HFFc6 (cell line): Measurements from ENCODE around the gene PHRF1. TPM values are rescaled to one million over a fixed set of nuclear protein-coding genes. Genes with fewer than 3 reads are reported as not detected.
"Not testable (repeated sequence)": the region's sequence is repeated elsewhere in the genome, so short reads cannot be mapped to it uniquely, and the experiment has no call there.

ENCODE experiments used
- DNase-seq: peaks from one replicate; pipeline ENCODE4 v3.0.0-alpha.2; 2018
- H3K27ac Mint-ChIP-seq: 2 replicates; pipeline ENCODE4 v1.8.0; 2020; ENCODE audit warnings: mild to moderate bottlenecking, mixed read lengths
- H3K27me3 Mint-ChIP-seq: 2 replicates; pipeline ENCODE4 v1.8.0; 2021; ENCODE audit warnings: mild to moderate bottlenecking, moderate library complexity, mixed read lengths; ENCODE audit not compliant: insufficient read depth
- H3K36me3 Mint-ChIP-seq: 2 replicates; pipeline ENCODE4 v1.8.0; 2021; ENCODE audit warnings: low read depth, mixed read lengths
- H3K4me1 Mint-ChIP-seq: 2 replicates; pipeline ENCODE4 v1.8.0; 2020; ENCODE audit warnings: low read depth, mixed read lengths
- H3K4me3 Mint-ChIP-seq: 2 replicates; pipeline ENCODE4 v1.8.0; 2020; ENCODE audit warnings: mild to moderate bottlenecking, moderate library complexity, mixed read lengths
- H3K9me3 Mint-ChIP-seq: 2 replicates; pipeline ENCODE4 v1.8.0; 2020; ENCODE audit warnings: mild to moderate bottlenecking, mixed read lengths
- total RNA-seq, 6 experiments: library from RNA; stranded (reverse); fragmentation: NEBNext Ultra II Directional; extraction: Animal tissue kit (Norgen Biotek cat#: 25700); gene quantifications; 2 replicates in 1 of 6; 3 replicates in 5 of 6; pipeline ENCODE4 v1.2.3, GENCODE V29; 2021
- TF ChIP-seq, protein P1 (sequence below): fragments of 200-600 bp; sonication (generic); IDR thresholded peaks from 2 replicates; pipeline ENCODE4 v1.5.0; 2021; ENCODE audit warnings: antibody characterized with exemption, mild to moderate bottlenecking

Gene PHRF1
- total RNA-seq, 6 experiments from 2014 or later, result 23.8 to 27.5 (median 24.8) TPM

DNA sequence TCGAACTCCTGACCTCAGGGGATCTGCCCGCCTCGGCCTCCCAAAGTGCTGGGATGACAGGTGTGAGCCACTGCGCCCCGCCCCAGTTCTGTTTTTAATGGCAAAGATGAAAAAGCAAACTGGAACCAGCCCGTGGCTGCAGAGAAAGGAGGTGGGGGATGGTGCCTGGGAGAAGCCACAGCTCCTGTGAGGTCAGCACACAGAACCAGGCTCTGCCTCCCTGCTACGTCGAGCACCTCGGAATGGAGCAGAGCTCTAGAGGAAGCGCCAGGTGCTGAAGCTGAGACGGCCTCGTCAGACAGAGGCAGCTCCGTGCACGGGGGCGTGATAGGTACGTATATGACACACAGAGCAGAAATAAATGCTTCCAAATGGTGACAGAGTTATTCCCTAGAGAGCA lies 69.3 kb downstream of the PHRF1 start:
- H3K4me1 Mint-ChIP-seq, result no peaks in the 10 kb centered on the region
- peaks cover 9% of the 10 kb centered on the region for H3K27me3 Mint-ChIP-seq
- DNase-seq, result no peak
- H3K9me3 Mint-ChIP-seq, result no peaks in the 10 kb centered on the region
- TF ChIP-seq, protein P1, sequence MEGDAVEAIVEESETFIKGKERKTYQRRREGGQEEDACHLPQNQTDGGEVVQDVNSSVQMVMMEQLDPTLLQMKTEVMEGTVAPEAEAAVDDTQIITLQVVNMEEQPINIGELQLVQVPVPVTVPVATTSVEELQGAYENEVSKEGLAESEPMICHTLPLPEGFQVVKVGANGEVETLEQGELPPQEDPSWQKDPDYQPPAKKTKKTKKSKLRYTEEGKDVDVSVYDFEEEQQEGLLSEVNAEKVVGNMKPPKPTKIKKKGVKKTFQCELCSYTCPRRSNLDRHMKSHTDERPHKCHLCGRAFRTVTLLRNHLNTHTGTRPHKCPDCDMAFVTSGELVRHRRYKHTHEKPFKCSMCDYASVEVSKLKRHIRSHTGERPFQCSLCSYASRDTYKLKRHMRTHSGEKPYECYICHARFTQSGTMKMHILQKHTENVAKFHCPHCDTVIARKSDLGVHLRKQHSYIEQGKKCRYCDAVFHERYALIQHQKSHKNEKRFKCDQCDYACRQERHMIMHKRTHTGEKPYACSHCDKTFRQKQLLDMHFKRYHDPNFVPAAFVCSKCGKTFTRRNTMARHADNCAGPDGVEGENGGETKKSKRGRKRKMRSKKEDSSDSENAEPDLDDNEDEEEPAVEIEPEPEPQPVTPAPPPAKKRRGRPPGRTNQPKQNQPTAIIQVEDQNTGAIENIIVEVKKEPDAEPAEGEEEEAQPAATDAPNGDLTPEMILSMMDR, result no peak
- H3K27ac Mint-ChIP-seq, result no peak overlapping the region
- H3K36me3 Mint-ChIP-seq, result no peaks in the 10 kb centered on the region
- no peak overlapping the region for H3K4me3 Mint-ChIP-seq

DNA sequence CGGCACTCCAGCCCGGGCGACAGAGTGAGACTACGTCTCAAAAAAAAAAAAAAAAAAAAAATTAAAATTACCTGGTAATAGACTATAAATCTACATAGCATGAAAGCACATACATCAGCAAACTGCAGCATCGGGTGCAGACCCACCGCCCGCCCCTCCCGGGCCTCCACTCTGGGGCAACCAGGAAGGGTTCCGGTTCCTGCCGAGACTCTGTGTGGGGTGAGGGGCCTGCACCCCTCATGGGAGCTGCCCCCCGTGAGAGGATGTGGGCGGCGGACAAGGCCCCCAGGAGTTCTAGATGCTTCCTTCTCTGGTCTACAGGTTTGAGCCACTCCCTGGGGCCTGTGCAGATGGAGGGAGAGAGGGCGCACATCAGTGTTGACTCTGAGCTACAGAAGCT lies 69.9 kb downstream of the PHRF1 start:
- Mint-ChIP-seq H3K4me3 (no peak overlapping the region), H3K9me3 (no peaks in the 10 kb centered on the region), H3K36me3 (peaks cover 1% of the 10 kb centered on the region), H3K4me1 (no peaks in the 10 kb centered on the region), H3K27ac (no peak overlapping the region), H3K27me3 (peaks cover 9% of the 10 kb centered on the region)
- TF ChIP-seq, protein P1, result no peak
- no peak for DNase-seq

DNA sequence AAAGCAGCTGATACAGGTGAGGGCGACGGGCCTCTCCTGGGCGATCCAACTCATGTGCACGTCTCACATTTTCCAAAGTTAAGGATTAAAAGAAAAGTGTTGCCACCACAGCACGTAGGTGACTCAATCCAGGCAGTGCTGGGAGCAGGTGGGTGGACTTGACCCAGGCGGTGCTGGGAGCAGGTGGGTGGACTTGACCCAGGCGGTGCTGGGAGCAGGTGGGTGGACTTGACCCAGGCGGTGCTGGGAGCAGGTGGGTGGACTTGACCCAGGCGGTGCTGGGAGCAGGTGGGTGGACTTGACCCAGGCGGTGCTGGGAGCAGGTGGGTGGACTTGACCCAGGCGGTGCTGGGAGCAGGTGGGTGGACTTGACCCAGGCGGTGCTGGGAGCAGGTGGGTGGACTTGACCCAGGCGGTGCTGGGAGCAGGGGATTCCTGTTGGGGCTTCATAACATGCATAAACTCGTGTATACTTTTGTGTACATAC lies 71.4 kb downstream of the PHRF1 start:
- not testable (repeated sequence) for DNase-seq, H3K9me3 Mint-ChIP-seq, H3K4me3 Mint-ChIP-seq, H3K36me3 Mint-ChIP-seq, H3K27ac Mint-ChIP-seq, H3K4me1 Mint-ChIP-seq, H3K27me3 Mint-ChIP-seq

DNA sequence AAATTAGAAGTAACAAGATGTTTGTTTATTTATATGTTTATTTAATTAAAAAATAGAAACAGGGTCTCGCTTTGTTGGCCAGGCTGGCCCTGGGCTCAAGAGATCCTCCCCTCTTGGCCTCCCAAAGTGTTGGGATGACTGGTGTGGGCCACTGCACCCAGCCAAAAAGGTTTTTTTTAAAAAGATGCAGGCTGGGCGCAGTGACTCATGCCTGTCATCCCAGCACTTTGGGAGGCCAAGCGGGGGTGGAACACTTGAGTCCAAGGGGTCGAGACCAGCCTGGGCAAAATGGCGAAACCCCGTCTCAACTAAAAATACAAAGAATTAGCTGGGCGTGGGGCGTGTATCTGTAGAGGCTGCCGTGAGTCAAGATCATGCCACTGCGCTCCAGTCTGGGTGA lies 74.2 kb downstream of the PHRF1 start:
- no peak overlapping the region for H3K27ac Mint-ChIP-seq
- H3K4me1 Mint-ChIP-seq, result no peaks in the 10 kb centered on the region
- H3K4me3 Mint-ChIP-seq, result no peak overlapping the region
- no peaks in the 10 kb centered on the region for H3K9me3 Mint-ChIP-seq
- peaks cover 2% of the 10 kb centered on the region; the same call in 1 of the 2 replicates for H3K27me3 Mint-ChIP-seq
- peaks cover 5% of the 10 kb centered on the region for H3K36me3 Mint-ChIP-seq
- DNase-seq, result no peak
- TF ChIP-seq, protein P1, result no peak

DNA sequence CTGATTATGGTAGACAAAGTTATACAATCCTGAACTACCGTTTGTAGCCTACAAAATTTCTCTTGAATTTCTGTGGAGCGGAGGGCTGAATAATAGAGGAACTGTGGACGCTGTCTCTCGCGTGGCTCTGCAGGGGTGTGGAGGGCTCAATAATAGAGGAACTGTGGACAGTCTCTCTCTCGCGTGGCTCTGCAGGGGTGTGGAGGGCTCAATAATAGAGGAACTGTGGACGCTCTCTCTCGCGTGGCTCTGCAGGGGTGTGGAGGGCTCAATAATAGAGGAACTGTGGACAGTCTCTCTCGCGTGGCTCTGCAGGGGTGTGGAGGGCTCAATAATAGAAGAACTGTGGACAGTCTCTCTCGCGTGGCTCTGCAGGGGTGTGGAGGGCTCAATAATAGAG lies 76.9 kb downstream of the PHRF1 start:
- H3K4me3 Mint-ChIP-seq, H3K4me1 Mint-ChIP-seq, H3K9me3 Mint-ChIP-seq, H3K36me3 Mint-ChIP-seq, H3K27ac Mint-ChIP-seq, DNase-seq, H3K27me3 Mint-ChIP-seq: not testable (repeated sequence)

DNA sequence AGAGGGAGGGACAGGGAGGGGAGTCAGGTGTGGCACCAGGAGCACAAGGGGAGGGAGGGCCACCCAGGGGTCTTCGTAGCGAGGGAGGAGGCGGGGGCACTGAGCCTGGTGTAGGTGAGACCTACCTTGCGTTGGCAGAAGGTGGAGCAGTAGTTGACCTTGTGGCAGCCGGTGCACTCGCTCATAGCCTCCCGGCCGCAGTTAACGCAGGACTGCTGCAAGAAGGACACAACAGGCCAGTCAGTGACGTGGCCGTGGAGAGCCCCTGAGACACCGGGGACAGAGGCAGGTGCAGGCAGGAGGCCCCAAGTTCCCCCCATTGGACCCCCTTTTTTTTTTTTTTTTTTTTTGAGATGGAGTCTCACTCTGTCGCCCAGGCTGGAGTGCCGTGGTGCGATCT lies 77.6 kb downstream of the PHRF1 start:
- no peak for DNase-seq
- Mint-ChIP-seq H3K27me3 (peaks cover 6% of the 10 kb centered on the region), H3K4me3 (no peak overlapping the region), H3K4me1 (no peaks in the 10 kb centered on the region), H3K36me3 (peaks cover 5% of the 10 kb centered on the region), H3K27ac (no peak overlapping the region), H3K9me3 (no peaks in the 10 kb centered on the region)
- TF ChIP-seq, protein P1, result no peak

DNA sequence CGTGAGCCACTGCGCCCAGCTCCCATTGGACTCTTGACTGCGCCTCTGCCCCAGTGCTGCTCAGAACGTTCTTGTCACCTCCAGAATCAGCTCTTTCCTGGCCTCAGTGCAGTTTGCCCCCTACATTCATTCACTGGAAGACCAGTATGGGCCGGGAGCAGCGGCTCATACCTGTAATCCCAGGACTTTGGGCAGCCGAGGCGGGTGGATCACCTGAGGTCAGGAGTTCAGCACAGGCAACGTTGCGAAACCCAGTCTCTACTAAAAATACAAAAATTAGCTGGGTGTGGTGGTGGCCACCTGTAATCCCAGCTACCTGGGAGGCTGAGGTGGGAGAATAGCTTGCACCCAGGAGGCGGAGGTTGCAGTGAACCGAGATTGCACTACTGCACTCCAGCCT lies 78.2 kb downstream of the PHRF1 start:
- not testable (repeated sequence) for DNase-seq, H3K36me3 Mint-ChIP-seq, H3K27ac Mint-ChIP-seq, H3K4me3 Mint-ChIP-seq, H3K4me1 Mint-ChIP-seq, H3K9me3 Mint-ChIP-seq, H3K27me3 Mint-ChIP-seq
